HFFc6 (cell line): ENCODE results near the gene TTLL6. TPM values are rescaled to one million over a fixed set of nuclear protein-coding genes. Genes with fewer than 3 reads are reported as not detected.
A peak's percentile ranks its signal among the peaks of the same experiment; 100 is the strongest.

Experiments used
- DNase-seq: peaks from one replicate; pipeline ENCODE4 v3.0.0-alpha.2; 2018
- H3K27ac Mint-ChIP-seq: 2 replicates; pipeline ENCODE4 v1.8.0; 2020; ENCODE audit warnings: mild to moderate bottlenecking, mixed read lengths
- H3K27me3 Mint-ChIP-seq: 2 replicates; pipeline ENCODE4 v1.8.0; 2021; ENCODE audit warnings: mild to moderate bottlenecking, moderate library complexity, mixed read lengths; ENCODE audit not compliant: insufficient read depth
- H3K36me3 Mint-ChIP-seq: 2 replicates; pipeline ENCODE4 v1.8.0; 2021; ENCODE audit warnings: low read depth, mixed read lengths
- H3K4me1 Mint-ChIP-seq: 2 replicates; pipeline ENCODE4 v1.8.0; 2020; ENCODE audit warnings: low read depth, mixed read lengths
- H3K4me3 Mint-ChIP-seq: 2 replicates; pipeline ENCODE4 v1.8.0; 2020; ENCODE audit warnings: mild to moderate bottlenecking, moderate library complexity, mixed read lengths
- H3K9me3 Mint-ChIP-seq: 2 replicates; pipeline ENCODE4 v1.8.0; 2020; ENCODE audit warnings: mild to moderate bottlenecking, mixed read lengths
- CTCF ChIP-seq: fragments of 200-600 bp; sonication (generic); IDR thresholded peaks from 2 replicates; pipeline ENCODE4 v1.5.0; 2021; ENCODE audit warnings: antibody characterized with exemption, mild to moderate bottlenecking
- total RNA-seq, 6 experiments: library from RNA; stranded (reverse); fragmentation: NEBNext Ultra II Directional; extraction: Animal tissue kit (Norgen Biotek cat#: 25700); gene quantifications; 2 replicates in 1 of 6; 3 replicates in 5 of 6; pipeline ENCODE4 v1.2.3, GENCODE V29; 2021

The TTLL6 gene
- total RNA-seq, 6 experiments from 2014 or later = not detected

- Mint-ChIP-seq H3K4me3 (no peak overlapping the region), H3K9me3 (no peaks in the 10 kb centered on the region), H3K27ac (no peak overlapping the region), H3K27me3 (peaks cover 38% of the 10 kb centered on the region), H3K4me1 (peaks cover 20% of the 10 kb centered on the region), H3K36me3 (no peaks in the 10 kb centered on the region)
- no peak for TF ChIP-seq CTCF
- DNase-seq = no peak
These were observed 55.9 kb downstream of the TTLL6 start for GRCh38 chr17:48761114-48761513.

GRCh38 chr17:48760411-48760810 is 56.6 kb downstream of the TTLL6 start:
- H3K27ac Mint-ChIP-seq = no peak overlapping the region
- H3K9me3 Mint-ChIP-seq = no peaks in the 10 kb centered on the region
- peaks cover 25% of the 10 kb centered on the region for H3K4me1 Mint-ChIP-seq
- peaks cover 37% of the 10 kb centered on the region for H3K27me3 Mint-ChIP-seq
- no peaks in the 10 kb centered on the region for H3K36me3 Mint-ChIP-seq
- TF ChIP-seq CTCF = no peak
- no peak for DNase-seq
- H3K4me3 Mint-ChIP-seq = no peak overlapping the region

GRCh38 chr17:48759288-48759687 is 57.7 kb downstream of the TTLL6 start:
- H3K36me3 Mint-ChIP-seq = no peaks in the 10 kb centered on the region
- no peak overlapping the region for H3K27ac Mint-ChIP-seq
- no peak for DNase-seq
- no peak overlapping the region for H3K4me3 Mint-ChIP-seq
- H3K27me3 Mint-ChIP-seq = peaks cover 44% of the 10 kb centered on the region
- H3K9me3 Mint-ChIP-seq = no peaks in the 10 kb centered on the region
- TF ChIP-seq CTCF = no peak
- H3K4me1 Mint-ChIP-seq = peaks cover 27% of the 10 kb centered on the region

- peak; percentile 38 for DNase-seq
- no peak overlapping the region for H3K27ac Mint-ChIP-seq
- no peak overlapping the region for H3K4me3 Mint-ChIP-seq
- H3K36me3 Mint-ChIP-seq = no peaks in the 10 kb centered on the region
- peaks cover 44% of the 10 kb centered on the region for H3K27me3 Mint-ChIP-seq
- H3K9me3 Mint-ChIP-seq = no peaks in the 10 kb centered on the region
- peaks cover 43% of the 10 kb centered on the region for H3K4me1 Mint-ChIP-seq
- TF ChIP-seq CTCF = no peak
These were observed 59.5 kb downstream of the TTLL6 start for GRCh38 chr17:48757524-48757961.

- no peak overlapping the region for H3K4me3 Mint-ChIP-seq
- TF ChIP-seq CTCF = no peak
- H3K9me3 Mint-ChIP-seq = no peaks in the 10 kb centered on the region
- DNase-seq = no peak
- H3K27ac Mint-ChIP-seq = no peak overlapping the region
- peaks cover 44% of the 10 kb centered on the region for H3K27me3 Mint-ChIP-seq
- H3K36me3 Mint-ChIP-seq = no peaks in the 10 kb centered on the region
- H3K4me1 Mint-ChIP-seq = peaks cover 43% of the 10 kb centered on the region
These were observed 60.2 kb downstream of the TTLL6 start for GRCh38 chr17:48756830-48757251.

- DNase-seq = no peak
- H3K36me3 Mint-ChIP-seq = no peaks in the 10 kb centered on the region
- TF ChIP-seq CTCF = no peak
- no peaks in the 10 kb centered on the region for H3K9me3 Mint-ChIP-seq
- H3K4me3 Mint-ChIP-seq = 0 out of 2 replicates have a peak overlapping the region, but pooled peaks have one; percentile 17
- H3K4me1 Mint-ChIP-seq = peaks cover 43% of the 10 kb centered on the region
- peaks cover 50% of the 10 kb centered on the region for H3K27me3 Mint-ChIP-seq
- no peak overlapping the region for H3K27ac Mint-ChIP-seq
These were observed 61.7 kb downstream of the TTLL6 start for GRCh38 chr17:48755356-48755755.
